Thoracic aorta (tissue), 2 donors: ENCODE data around the gene SPOP. TPM values are rescaled to one million over a fixed set of nuclear protein-coding genes. Genes with fewer than 3 reads are reported as not detected.
A peak's percentile ranks its signal among the peaks of the same experiment; 100 is the strongest.
"Not testable (repeated sequence)": the region's sequence is repeated elsewhere in the genome, so short reads cannot be mapped to it uniquely, and the experiment has no call there.

ENCODE experiments used
- ATAC-seq: fragments of 150-250 bp; one replicate; pipeline ENCODE4 v1.8.0; 2017; ENCODE audit warnings: low read depth; ENCODE audit not compliant: insufficient number of reproducible peaks, low FRiP score
- DNase-seq: peaks from one replicate; pipeline ENCODE4 v3.0.0-alpha.2; 2020; ENCODE audit warnings: low spot score
- H3K27ac ChIP-seq, 2 donors: fragments of 200-600 bp; sonication (generic); 1 replicate in 1 of 2; 2 replicates in 1 of 2; pipeline ENCODE4 v1.5.1; 2016; ENCODE audit warnings: mild to moderate bottlenecking in 2 of 2, moderate library complexity in 2 of 2
- H3K27me3 ChIP-seq: fragments of 200-600 bp; sonication (generic); replicated peaks from 2 replicates; pipeline ENCODE4 v1.6.0; 2016; ENCODE audit warnings: mild to moderate bottlenecking; ENCODE audit not compliant: insufficient read depth
- H3K36me3 ChIP-seq: fragments of 200-600 bp; sonication (generic); one replicate; pipeline ENCODE4 v1.5.1; 2016
- H3K4me1 ChIP-seq, 2 donors: fragments of 200-600 bp; sonication (generic); 1 replicate in 1 of 2; 2 replicates in 1 of 2; pipeline versions ENCODE4 v1.5.1 to v1.6.0; 2016; ENCODE audit warnings: low read depth in 2 of 2, mild to moderate bottlenecking in 1 of 2; ENCODE audit not compliant: control insufficient read depth in 1 of 2
- H3K4me3 ChIP-seq: fragments of 200-600 bp; sonication (generic); 2 replicates; pipeline ENCODE4 v1.5.1; 2016; ENCODE audit warnings: mild to moderate bottlenecking
- H3K9me3 ChIP-seq: fragments of 200-600 bp; sonication (generic); 2 replicates; pipeline ENCODE4 v1.5.1; 2016
- total RNA-seq, 2 donors: library from RNA; depleted of rRNA; stranded (reverse); fragments of >200 nt; gene quantifications; one replicate each; pipeline versions ENCODE4 v1.1.0 to v1.2.3, GENCODE V29; 2016
- TF ChIP-seq, protein P1 (sequence below): fragments of 200-600 bp; sonication (generic); IDR thresholded peaks from one replicate; pipeline ENCODE4 v1.5.1; 2019; ENCODE audit warnings: antibody characterized with exemption

The SPOP gene
- total RNA-seq, 2 donors from 2014 or later, result 97.7 to 123 TPM

DNA sequence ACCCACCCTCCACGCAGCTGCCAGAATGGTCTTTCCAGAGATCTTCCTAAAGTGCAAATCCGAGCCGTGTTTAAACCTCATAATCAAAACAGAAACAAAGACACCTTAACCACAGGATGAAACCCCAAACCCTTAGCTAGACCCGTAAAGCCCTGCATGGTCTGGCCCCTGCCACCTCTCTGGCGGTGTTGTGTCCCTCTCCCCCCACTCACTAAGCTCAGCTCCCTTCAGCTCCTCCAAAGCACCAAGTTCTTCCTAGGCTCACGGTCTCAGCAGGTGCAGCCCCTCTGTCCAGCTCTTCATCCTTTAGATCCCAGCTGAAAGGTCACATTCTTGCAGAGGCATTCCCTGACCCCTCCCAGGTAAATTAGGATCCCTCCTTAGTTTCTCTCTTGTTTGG, 106.6 kb downstream of the SPOP start:
- DNase-seq (no peak), ATAC-seq (no peak)
- Histone ChIP-seq H3K27ac (peak overlapping the region; percentile 95 to 100), H3K9me3 (no peaks in the 10 kb centered on the region), H3K27me3 (no peaks in the 10 kb centered on the region), H3K4me1 (peaks cover 24 to 63% of the 10 kb centered on the region in 2 donors), H3K4me3 (no peak overlapping the region), H3K36me3 (no peaks in the 10 kb centered on the region)
- TF ChIP-seq, protein P1, sequence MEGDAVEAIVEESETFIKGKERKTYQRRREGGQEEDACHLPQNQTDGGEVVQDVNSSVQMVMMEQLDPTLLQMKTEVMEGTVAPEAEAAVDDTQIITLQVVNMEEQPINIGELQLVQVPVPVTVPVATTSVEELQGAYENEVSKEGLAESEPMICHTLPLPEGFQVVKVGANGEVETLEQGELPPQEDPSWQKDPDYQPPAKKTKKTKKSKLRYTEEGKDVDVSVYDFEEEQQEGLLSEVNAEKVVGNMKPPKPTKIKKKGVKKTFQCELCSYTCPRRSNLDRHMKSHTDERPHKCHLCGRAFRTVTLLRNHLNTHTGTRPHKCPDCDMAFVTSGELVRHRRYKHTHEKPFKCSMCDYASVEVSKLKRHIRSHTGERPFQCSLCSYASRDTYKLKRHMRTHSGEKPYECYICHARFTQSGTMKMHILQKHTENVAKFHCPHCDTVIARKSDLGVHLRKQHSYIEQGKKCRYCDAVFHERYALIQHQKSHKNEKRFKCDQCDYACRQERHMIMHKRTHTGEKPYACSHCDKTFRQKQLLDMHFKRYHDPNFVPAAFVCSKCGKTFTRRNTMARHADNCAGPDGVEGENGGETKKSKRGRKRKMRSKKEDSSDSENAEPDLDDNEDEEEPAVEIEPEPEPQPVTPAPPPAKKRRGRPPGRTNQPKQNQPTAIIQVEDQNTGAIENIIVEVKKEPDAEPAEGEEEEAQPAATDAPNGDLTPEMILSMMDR, result no peak

DNA sequence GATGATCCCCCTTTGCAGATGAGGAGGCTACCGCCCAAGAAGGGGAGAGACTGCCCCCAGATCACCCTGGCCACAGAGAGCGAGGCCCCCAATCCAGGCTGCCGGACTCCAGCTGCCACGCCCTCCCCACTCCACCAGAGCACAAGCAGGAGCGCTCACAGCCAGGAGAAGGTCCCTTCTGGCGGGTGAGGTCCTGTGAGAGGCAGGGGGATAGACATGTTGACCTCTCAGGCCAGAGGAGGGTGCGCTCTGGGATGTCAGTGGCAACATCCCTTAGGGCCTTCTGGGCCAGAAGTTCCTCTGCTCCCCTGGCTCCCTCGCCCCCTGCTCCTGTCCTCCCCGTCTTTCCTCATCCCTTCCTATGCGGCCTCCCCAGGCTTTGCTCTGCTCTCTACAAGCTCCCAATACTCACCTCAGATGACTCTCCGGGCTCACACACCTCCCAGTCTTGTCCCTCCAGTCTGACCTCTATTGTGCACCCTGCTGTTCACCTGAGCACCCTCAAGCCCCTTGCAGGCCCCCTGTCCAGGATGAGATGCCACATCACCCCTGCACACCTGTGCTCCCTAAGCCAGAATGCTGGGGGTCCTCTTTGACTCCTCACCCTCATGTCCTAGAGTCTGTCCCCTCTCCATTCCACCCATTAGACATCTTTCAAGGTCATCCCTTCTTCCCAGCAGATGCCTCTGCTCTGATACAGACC, 107.2 kb downstream of the SPOP start:
- TF ChIP-seq, protein P1, result no peak
- peaks cover 26 to 69% of the 10 kb centered on the region in 2 donors for H3K4me1 ChIP-seq
- H3K27ac ChIP-seq, result peak overlapping the region; percentile 95 to 100

DNA sequence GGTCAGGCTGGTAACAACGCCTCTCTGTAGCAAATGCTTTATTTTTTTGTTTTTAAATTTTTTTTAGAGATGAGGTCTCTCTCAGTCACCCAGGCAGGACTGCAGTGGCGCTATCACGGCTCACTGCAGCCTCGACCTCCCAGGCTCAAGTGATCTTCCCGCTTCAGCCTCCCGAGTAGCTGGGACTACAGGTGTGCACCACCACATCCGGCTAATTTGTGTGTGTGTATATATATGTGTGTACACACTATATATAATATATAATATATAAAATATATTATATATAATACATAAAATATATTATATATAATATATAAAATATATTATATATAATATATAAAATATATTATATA, 109.2 kb downstream of the SPOP start:
- H3K4me1 ChIP-seq, result peaks cover 19 to 55% of the 10 kb centered on the region in 2 donors
- H3K36me3 ChIP-seq, H3K9me3 ChIP-seq, DNase-seq, ATAC-seq, H3K27me3 ChIP-seq: not testable (repeated sequence)
- peak overlapping the region; percentile 74 for H3K4me3 ChIP-seq
- peak overlapping the region; percentile 87 to 94 for H3K27ac ChIP-seq

More for the DNA sequence above, 107.2 kb downstream of the SPOP start:
- DNase-seq (no peak), ATAC-seq (no peak)
- no peaks in the 10 kb centered on the region for H3K9me3 ChIP-seq
- no peak overlapping the region for H3K4me3 ChIP-seq
- H3K27me3 ChIP-seq, result no peaks in the 10 kb centered on the region
- no peaks in the 10 kb centered on the region for H3K36me3 ChIP-seq

DNA sequence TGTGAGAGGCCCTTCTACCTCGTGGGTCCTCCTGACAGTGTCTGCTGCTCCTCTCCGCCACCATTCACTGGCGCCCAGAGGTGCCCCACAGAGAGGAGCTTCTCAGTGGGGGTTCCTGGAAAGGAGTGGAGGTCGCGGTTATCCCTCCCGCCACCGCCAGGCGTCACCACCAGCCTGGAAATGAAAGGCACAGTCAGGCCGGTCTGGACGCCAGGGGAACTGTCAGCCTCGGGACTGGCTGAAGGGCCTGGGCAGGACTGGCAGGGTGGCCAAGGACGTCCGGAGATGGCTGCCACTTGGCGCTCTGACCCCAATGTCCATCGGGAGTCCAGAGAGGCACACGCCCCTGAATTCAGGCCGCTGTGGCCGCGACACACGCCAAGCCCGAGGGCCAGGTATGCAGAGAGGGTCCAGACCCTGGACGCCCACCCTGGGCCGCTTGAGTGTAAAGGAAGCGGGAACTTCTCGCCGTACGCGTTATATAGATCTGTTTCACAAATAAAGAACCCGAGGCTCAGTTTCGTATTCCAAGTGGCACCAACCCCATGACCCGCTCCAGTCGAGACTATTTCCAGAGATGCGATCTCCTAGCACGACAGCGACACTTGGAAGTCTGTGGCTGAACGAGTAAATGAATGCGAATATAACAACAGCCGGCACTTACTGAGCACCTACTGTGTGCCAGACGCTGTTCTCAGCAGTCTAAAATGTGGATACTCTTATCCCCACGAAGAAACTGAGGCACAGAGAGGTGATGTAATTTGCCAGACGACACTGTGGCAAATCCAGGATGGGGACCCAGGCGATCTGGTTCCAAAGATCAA, 109.8 kb downstream of the SPOP start:
- Histone ChIP-seq H3K9me3 (no peaks in the 10 kb centered on the region), H3K27me3 (no peaks in the 10 kb centered on the region), H3K4me1 (peaks cover 16 to 50% of the 10 kb centered on the region in 2 donors), H3K36me3 (no peaks in the 10 kb centered on the region), H3K4me3 (peak overlapping the region; percentile 74), H3K27ac (peak overlapping the region; percentile 87 to 94)
- DNase-seq (peak; percentile 73), ATAC-seq (peak; percentile 45)
- TF ChIP-seq, protein P1, result peak; percentile 98

DNA sequence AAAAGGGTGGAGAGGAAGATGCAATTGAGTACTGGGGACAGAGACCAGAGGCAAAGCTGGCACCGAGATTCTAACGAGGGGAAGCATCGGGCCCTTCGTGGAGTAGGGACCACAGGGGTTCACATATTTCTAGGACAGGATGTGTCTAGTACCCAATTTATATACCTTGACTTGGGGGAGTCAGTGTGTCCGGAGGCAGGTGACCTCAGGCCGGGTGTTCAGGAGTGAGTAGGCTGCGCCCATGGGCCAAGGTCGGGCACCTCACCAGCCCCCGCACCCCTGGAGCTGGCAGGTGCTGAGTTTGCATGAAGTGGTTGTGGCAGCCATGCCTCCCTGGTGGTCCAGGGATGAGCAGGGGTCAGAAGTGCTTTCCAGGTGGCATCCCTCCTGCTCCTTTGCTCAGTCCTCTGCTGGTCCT, 110.8 kb downstream of the SPOP start:
- Histone ChIP-seq H3K27me3 (no peaks in the 10 kb centered on the region), H3K9me3 (no peaks in the 10 kb centered on the region), H3K4me3 (no peak overlapping the region), H3K4me1 (peaks cover 16 to 45% of the 10 kb centered on the region in 2 donors), H3K27ac (peak overlapping the region; percentile 87 to 94), H3K36me3 (no peaks in the 10 kb centered on the region)
- TF ChIP-seq, protein P1, result no peak
- DNase-seq (no peak), ATAC-seq (no peak)
